Left ventricle myocardium inferior (tissue), 1 donor: ENCODE data around the gene OR2J1. TPM values are rescaled to one million over a fixed set of nuclear protein-coding genes. Genes with fewer than 3 reads are reported as not detected.

Experiments
- DNase-seq: peaks from one replicate; pipeline ENCODE4 v3.0.0-alpha.2; 2020
- H3K27ac ChIP-seq: fragments of 200-600 bp; replicated peaks from 2 replicates; pipeline ENCODE4 v1.8.0; 2021
- H3K27me3 ChIP-seq: fragments of 200-600 bp; 2 replicates; pipeline ENCODE4 v1.8.0; 2021; ENCODE audit warnings: low read depth
- H3K36me3 ChIP-seq: fragments of 200-600 bp; 2 replicates; pipeline ENCODE4 v1.8.0; 2021
- H3K4me1 ChIP-seq: fragments of 200-600 bp; 2 replicates; pipeline ENCODE4 v1.8.0; 2021
- H3K4me3 ChIP-seq: fragments of 200-600 bp; 2 replicates; pipeline ENCODE4 v1.8.0; 2021; ENCODE audit warnings: mild to moderate bottlenecking, moderate library complexity
- H3K9me3 ChIP-seq: fragments of 200-600 bp; replicated peaks from 2 replicates; pipeline ENCODE4 v1.8.0; 2021
- intact Hi-C: fragments of 100-400 bp; cut with micrococcal nuclease; formaldehyde crosslinking; loops from one replicate; pipeline ENCODE4 v1.11.0; 2022
- long read RNA-seq: library from polyadenylated mRNA; unstranded; transcript quantifications from one replicate; pipeline ENCODE4 v2.0.0, GENCODE V29; 2021
- total RNA-seq: library from RNA; stranded (reverse); fragmentation: NEBNext Ultra II Directional; extraction: Animal tissue kit (Norgen Biotek cat#: 25700); gene quantifications from one replicate; pipeline ENCODE4 v1.2.1, GENCODE V29; 2021
- TF ChIP-seq, protein P1 (sequence below): fragments of 200-600 bp; IDR thresholded peaks from 2 replicates; pipeline ENCODE4 v1.8.0; 2021; ENCODE audit warnings: antibody characterized with exemption, mild to moderate bottlenecking, borderline replicate concordance
- donor health status: DM: no; HTN: yes; CAD: no; lungs with severe emphysema.

OR2J1 gene
- total RNA-seq: not detected
- long read RNA-seq: 0 reads

DNA sequence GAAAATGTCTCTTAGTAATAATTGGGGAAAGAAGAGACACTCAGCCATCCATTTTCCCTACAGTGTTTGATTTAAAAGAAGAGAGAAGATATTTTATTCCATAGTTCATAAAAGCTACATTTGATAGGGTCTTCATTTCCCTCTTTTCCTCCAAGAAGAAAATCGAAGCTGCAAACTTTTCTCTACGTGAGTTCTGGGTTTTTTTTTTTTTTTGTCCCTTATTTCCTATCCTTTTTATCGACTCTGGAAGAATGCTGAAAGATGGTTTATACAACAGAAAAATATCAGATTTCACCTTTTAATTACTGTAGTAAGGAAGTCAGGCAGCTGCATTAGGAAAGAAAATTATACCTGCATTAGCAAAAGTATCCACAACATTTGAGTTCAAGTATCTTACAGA lies at the start of gene OR2J1:
TSS of gene OR2J1 (plus strand) at position 301 of the 400 bp plus-strand sequence. CDS start 1,453 bp downstream, outside the sequence.
- Histone ChIP-seq H3K36me3 (no peaks in the 10 kb centered on the region), H3K9me3 (no peaks in the 10 kb centered on the region), H3K4me1 (no peaks in the 10 kb centered on the region), H3K27ac (no peak within 1 kb of the TSS), H3K4me3 (no peak within 1 kb of the TSS), H3K27me3 (no peaks in the 10 kb centered on the region)
- no peak for DNase-seq
- TF ChIP-seq, protein P1, sequence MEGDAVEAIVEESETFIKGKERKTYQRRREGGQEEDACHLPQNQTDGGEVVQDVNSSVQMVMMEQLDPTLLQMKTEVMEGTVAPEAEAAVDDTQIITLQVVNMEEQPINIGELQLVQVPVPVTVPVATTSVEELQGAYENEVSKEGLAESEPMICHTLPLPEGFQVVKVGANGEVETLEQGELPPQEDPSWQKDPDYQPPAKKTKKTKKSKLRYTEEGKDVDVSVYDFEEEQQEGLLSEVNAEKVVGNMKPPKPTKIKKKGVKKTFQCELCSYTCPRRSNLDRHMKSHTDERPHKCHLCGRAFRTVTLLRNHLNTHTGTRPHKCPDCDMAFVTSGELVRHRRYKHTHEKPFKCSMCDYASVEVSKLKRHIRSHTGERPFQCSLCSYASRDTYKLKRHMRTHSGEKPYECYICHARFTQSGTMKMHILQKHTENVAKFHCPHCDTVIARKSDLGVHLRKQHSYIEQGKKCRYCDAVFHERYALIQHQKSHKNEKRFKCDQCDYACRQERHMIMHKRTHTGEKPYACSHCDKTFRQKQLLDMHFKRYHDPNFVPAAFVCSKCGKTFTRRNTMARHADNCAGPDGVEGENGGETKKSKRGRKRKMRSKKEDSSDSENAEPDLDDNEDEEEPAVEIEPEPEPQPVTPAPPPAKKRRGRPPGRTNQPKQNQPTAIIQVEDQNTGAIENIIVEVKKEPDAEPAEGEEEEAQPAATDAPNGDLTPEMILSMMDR: no peak
- intact Hi-C loops: no loop called here

DNA sequence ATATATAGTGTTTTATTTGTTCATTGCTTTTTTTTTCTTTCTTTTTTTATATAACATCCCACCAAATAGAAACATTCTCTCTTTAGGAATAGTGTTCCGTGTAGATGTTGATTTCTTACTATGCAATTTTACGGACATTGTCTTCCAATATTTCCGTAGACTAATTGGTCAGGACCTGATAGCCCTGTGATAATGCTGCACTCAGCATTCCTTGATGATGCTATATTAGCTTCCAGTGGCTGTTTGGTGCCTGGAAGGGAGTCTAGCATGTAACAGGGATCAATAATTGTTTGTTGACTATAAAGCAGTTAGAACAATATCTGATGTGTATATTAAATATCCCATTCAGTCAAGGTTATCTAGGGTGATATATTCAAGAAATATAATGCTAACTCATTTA lies 47.6 kb upstream of the OR2J1 start:
- no peak overlapping the region for H3K4me3 ChIP-seq
- intact Hi-C loops: no loop called here
- DNase-seq: no peak
- H3K27ac ChIP-seq: no peak overlapping the region
- peaks cover 6% of the 10 kb centered on the region for H3K27me3 ChIP-seq
- peaks cover 25% of the 10 kb centered on the region for H3K9me3 ChIP-seq
- TF ChIP-seq, protein P1: no peak
- no peaks in the 10 kb centered on the region for H3K4me1 ChIP-seq
- H3K36me3 ChIP-seq: no peaks in the 10 kb centered on the region

DNA sequence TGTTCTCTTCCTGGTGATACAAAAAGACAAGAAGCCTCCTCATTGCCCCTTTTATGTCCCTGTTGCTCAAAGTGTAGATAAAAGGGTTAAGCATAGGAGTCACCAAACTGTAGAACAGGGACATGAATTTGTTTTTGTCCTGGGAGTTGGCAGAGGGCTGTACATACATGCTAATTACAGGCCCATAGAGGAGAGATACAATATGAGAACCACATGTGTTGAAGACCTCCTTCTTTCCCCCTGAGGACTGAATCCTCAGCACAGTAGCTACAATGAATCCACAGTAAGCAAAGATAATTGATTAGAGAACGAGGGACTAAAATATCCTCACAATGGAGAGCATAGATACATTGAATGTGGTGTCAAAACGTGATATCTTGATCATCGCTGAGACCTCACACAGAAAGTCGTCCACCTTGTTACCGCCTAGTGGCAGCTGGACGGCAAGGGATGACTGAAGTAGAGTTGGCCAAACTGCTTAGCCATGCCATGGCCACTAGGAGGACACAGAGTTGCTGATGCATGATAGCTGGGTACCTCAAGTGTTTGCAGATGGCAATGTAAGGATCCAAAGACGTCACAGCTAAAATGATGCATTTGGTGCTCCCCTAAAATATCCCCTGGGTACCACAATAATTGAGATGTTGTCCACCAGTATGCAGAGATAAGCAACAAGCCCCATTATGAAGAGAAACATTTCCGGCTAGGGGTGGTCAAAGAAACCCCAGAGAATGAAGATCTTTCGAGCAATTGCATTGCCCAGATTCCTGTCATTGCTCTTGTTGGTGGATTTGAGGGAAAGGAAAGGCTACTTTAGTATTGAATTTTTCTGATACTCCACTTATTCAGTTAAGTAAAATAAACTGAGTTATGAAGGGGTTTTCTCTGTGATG lies 27.2 kb upstream of the OR2J1 start:
- TF ChIP-seq, protein P1: no peak
- H3K27me3 ChIP-seq: peaks cover 12% of the 10 kb centered on the region
- H3K4me3 ChIP-seq: no peak overlapping the region
- intact Hi-C loops: no loop called here
- peaks cover 20% of the 10 kb centered on the region for H3K9me3 ChIP-seq
- H3K36me3 ChIP-seq: no peaks in the 10 kb centered on the region
- H3K27ac ChIP-seq: no peak overlapping the region
- no peaks in the 10 kb centered on the region for H3K4me1 ChIP-seq
- no peak for DNase-seq

DNA sequence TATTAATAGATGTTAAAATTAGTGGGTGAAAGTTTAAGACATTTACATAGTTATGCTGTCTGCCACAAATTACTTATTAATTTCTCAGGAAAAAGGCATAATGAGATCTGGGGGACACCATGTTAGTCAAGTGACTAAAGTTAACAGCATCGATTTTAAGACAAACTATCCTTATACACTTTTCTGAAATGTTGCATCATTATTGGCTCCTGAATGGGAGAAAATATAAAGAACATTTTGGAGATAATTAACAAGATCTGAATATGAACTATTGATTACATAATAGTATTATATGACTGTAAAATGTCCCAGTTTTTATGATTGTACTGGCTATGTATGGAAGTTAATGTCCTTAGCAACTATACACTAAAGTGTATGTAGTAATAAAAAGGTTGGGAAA lies 20.1 kb upstream of the OR2J1 start:
- no peaks in the 10 kb centered on the region for H3K4me1 ChIP-seq
- TF ChIP-seq, protein P1: no peak
- no peak for DNase-seq
- H3K9me3 ChIP-seq: no peaks in the 10 kb centered on the region
- H3K4me3 ChIP-seq: no peak overlapping the region
- H3K27me3 ChIP-seq: peaks cover 8% of the 10 kb centered on the region
- no peaks in the 10 kb centered on the region for H3K36me3 ChIP-seq
- intact Hi-C loops: no loop called here
- no peak overlapping the region for H3K27ac ChIP-seq

DNA sequence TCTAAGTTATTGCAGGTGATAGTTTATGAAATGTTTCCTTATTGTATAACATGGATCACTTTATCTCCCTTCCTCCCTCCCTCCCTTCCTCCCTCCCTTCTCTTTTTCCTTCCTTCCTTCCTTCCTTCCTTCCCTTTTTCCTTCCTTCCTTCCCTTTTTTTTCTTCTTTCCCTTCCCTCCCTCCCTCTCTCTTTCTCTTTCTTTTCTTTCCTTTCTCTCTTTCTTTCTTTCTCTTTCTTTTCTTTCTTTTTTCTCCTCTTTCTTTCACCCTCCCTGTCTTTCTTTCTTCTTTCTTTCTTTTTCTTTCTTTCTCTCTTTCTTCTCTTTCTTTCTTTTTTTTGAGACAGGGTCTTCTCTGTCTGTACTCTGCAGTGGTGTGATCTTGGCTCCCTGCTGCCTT lies 18.0 kb upstream of the OR2J1 start:
- no peaks in the 10 kb centered on the region for H3K4me1 ChIP-seq
- TF ChIP-seq, protein P1: no peak
- H3K27me3 ChIP-seq: peaks cover 8% of the 10 kb centered on the region
- DNase-seq: no peak
- no peak overlapping the region for H3K4me3 ChIP-seq
- no peaks in the 10 kb centered on the region for H3K9me3 ChIP-seq
- H3K27ac ChIP-seq: no peak overlapping the region
- H3K36me3 ChIP-seq: no peaks in the 10 kb centered on the region
- intact Hi-C loops: no loop called here
